Measurements from ENCODE around the gene SLC25A29.

SLC25A29 gene

GRCh38 chr14:100281286-100282082 lies 24.8 kb downstream of the SLC25A29 start:
- Histone ChIP-seq H3K9me3 (ENCODE audit: insufficient read depth, low read depth, low read length) (no peaks in the 10 kb centered on the region), H2BK120ac (ENCODE audit: insufficient read depth, low read length, poor library complexity) (no peak overlapping the region), H3K4ac (ENCODE audit: low read depth, low read length) (no peak overlapping the region), H3K27me3 (ENCODE audit: insufficient read depth, low read length) (no peaks in the 10 kb centered on the region), H2AFZ (ENCODE audit: insufficient read depth, low read length, poor library complexity) (no peak overlapping the region), H2BK12ac (ENCODE audit: low read length) (no peak overlapping the region), H3K4me3 (ENCODE audit: low read depth, low read length) (no peak overlapping the region), H3K18ac (ENCODE audit: low read length) (no peak overlapping the region), H2BK5ac (ENCODE audit: low read depth, low read length, poor library complexity) (no peak overlapping the region), H3K9ac (ENCODE audit: low read length) (no peak overlapping the region), H3K36me3 (ENCODE audit: control insufficient read depth in 1 of 2, insufficient read depth in 2 of 2, low read length in 2 of 2) (peaks cover 4 to 22% of the 10 kb centered on the region in 2 experiments), H3K79me2 (ENCODE audit: control insufficient read depth, insufficient read depth, low read length, poor library complexity) (peaks cover 9% of the 10 kb centered on the region), H3K23ac (ENCODE audit: low read length) (no peak overlapping the region), H3K79me1 (ENCODE audit: low read length) (peaks cover 8% of the 10 kb centered on the region), H3K14ac (ENCODE audit: low read length) (no peak overlapping the region), H3K4me2 (ENCODE audit: low read length) (no peak overlapping the region), H2AK5ac (ENCODE audit: low read length) (no peak overlapping the region), H4K91ac (ENCODE audit: low read depth, low read length) (no peak overlapping the region), H3K27ac (ENCODE audit: low read depth, low read length) (no peak overlapping the region), H4K12ac (ENCODE audit: low read depth, low read length) (no peak overlapping the region), H4K8ac (ENCODE audit: low read depth, low read length) (no peak overlapping the region), H3K4me1 (ENCODE audit: control insufficient read depth in 1 of 2, insufficient read depth in 2 of 2, low read length in 2 of 2) (peaks cover 18 to 26% of the 10 kb centered on the region in 2 experiments)
- no CpG with 5 or more reads among the region's 11 CpGs for WGBS (ENCODE audit: extremely low coverage, insufficient coverage, insufficient read length)
- DNase-seq = no peak

- H3K79me2 ChIP-seq (ENCODE audit: control insufficient read depth, insufficient read depth, low read length, poor library complexity) = peaks cover 8% of the 10 kb centered on the region
- H4K91ac ChIP-seq (ENCODE audit: low read depth, low read length) = no peak overlapping the region
- H3K9me3 ChIP-seq (ENCODE audit: insufficient read depth, low read depth, low read length) = no peaks in the 10 kb centered on the region
- DNase-seq = no peak
- no peak overlapping the region for H2BK12ac ChIP-seq (ENCODE audit: low read length)
- no peak overlapping the region for H3K27ac ChIP-seq (ENCODE audit: low read depth, low read length)
- peaks cover 9 to 29% of the 10 kb centered on the region in 2 experiments for H3K36me3 ChIP-seq (ENCODE audit: control insufficient read depth in 1 of 2, insufficient read depth in 2 of 2, low read length in 2 of 2)
- no peak overlapping the region for H4K12ac ChIP-seq (ENCODE audit: low read depth, low read length)
- H2BK5ac ChIP-seq (ENCODE audit: low read depth, low read length, poor library complexity) = no peak overlapping the region
- no peak overlapping the region for H2AK5ac ChIP-seq (ENCODE audit: low read length)
- H3K27me3 ChIP-seq (ENCODE audit: insufficient read depth, low read length) = no peaks in the 10 kb centered on the region
- H3K4ac ChIP-seq (ENCODE audit: low read depth, low read length) = peak overlapping the region; percentile 57
- H3K18ac ChIP-seq (ENCODE audit: low read length) = no peak overlapping the region
- no peaks in the 10 kb centered on the region for H3K79me1 ChIP-seq (ENCODE audit: low read length)
- H3K9ac ChIP-seq (ENCODE audit: low read length) = no peak overlapping the region
- no peak overlapping the region for H2AFZ ChIP-seq (ENCODE audit: insufficient read depth, low read length, poor library complexity)
- WGBS (ENCODE audit: extremely low coverage, insufficient coverage, insufficient read length) = no CpG with 5 or more reads among the region's 8 CpGs
- H2BK120ac ChIP-seq (ENCODE audit: insufficient read depth, low read length, poor library complexity) = no peak overlapping the region
- no peak overlapping the region for H3K23ac ChIP-seq (ENCODE audit: low read length)
- H3K4me2 ChIP-seq (ENCODE audit: low read length) = no peak overlapping the region
- H3K4me1 ChIP-seq (ENCODE audit: control insufficient read depth in 1 of 2, insufficient read depth in 2 of 2, low read length in 2 of 2) = peaks cover 14 to 21% of the 10 kb centered on the region in 2 experiments
- H3K4me3 ChIP-seq (ENCODE audit: low read depth, low read length) = no peak overlapping the region
- no peak overlapping the region for H3K14ac ChIP-seq (ENCODE audit: low read length)
- H4K8ac ChIP-seq (ENCODE audit: low read depth, low read length) = no peak overlapping the region
Measured at GRCh38 chr14:100279563-100279962, 26.7 kb downstream of the SLC25A29 start.

GRCh38 chr14:100279133-100279532 lies 27.1 kb downstream of the SLC25A29 start:
- Histone ChIP-seq H3K27ac (ENCODE audit: low read depth, low read length) (no peak overlapping the region), H3K27me3 (ENCODE audit: insufficient read depth, low read length) (no peaks in the 10 kb centered on the region), H2AFZ (ENCODE audit: insufficient read depth, low read length, poor library complexity) (no peak overlapping the region), H3K36me3 (ENCODE audit: control insufficient read depth in 1 of 2, insufficient read depth in 2 of 2, low read length in 2 of 2) (peaks cover 9 to 31% of the 10 kb centered on the region in 2 experiments), H3K9me3 (ENCODE audit: insufficient read depth, low read depth, low read length) (no peaks in the 10 kb centered on the region), H3K9ac (ENCODE audit: low read length) (no peak overlapping the region), H2BK5ac (ENCODE audit: low read depth, low read length, poor library complexity) (no peak overlapping the region), H3K79me2 (ENCODE audit: control insufficient read depth, insufficient read depth, low read length, poor library complexity) (peaks cover 8% of the 10 kb centered on the region), H3K18ac (ENCODE audit: low read length) (no peak overlapping the region), H3K14ac (ENCODE audit: low read length) (no peak overlapping the region), H3K23ac (ENCODE audit: low read length) (no peak overlapping the region), H2BK120ac (ENCODE audit: insufficient read depth, low read length, poor library complexity) (no peak overlapping the region), H3K4me3 (ENCODE audit: low read depth, low read length) (no peak overlapping the region), H2BK12ac (ENCODE audit: low read length) (no peak overlapping the region), H3K4me1 (ENCODE audit: control insufficient read depth in 1 of 2, insufficient read depth in 2 of 2, low read length in 2 of 2) (peaks cover 14 to 21% of the 10 kb centered on the region in 2 experiments), H3K79me1 (ENCODE audit: low read length) (no peaks in the 10 kb centered on the region), H4K91ac (ENCODE audit: low read depth, low read length) (no peak overlapping the region), H4K8ac (ENCODE audit: low read depth, low read length) (no peak overlapping the region), H3K4me2 (ENCODE audit: low read length) (no peak overlapping the region), H3K4ac (ENCODE audit: low read depth, low read length) (no peak overlapping the region), H4K12ac (ENCODE audit: low read depth, low read length) (no peak overlapping the region), H2AK5ac (ENCODE audit: low read length) (no peak overlapping the region)
- no peak for DNase-seq
- WGBS (ENCODE audit: extremely low coverage, insufficient coverage, insufficient read length) = no CpG with 5 or more reads among the region's 2 CpGs

GRCh38 chr14:100278702-100279101 lies 27.5 kb downstream of the SLC25A29 start:
- Histone ChIP-seq H3K4me1 (ENCODE audit: control insufficient read depth in 1 of 2, insufficient read depth in 2 of 2, low read length in 2 of 2) (peaks cover 14 to 21% of the 10 kb centered on the region in 2 experiments), H2BK5ac (ENCODE audit: low read depth, low read length, poor library complexity) (no peak overlapping the region), H4K12ac (ENCODE audit: low read depth, low read length) (no peak overlapping the region), H3K14ac (ENCODE audit: low read length) (no peak overlapping the region), H3K36me3 (ENCODE audit: control insufficient read depth in 1 of 2, insufficient read depth in 2 of 2, low read length in 2 of 2) (peaks cover 9 to 31% of the 10 kb centered on the region in 2 experiments), H2BK120ac (ENCODE audit: insufficient read depth, low read length, poor library complexity) (no peak overlapping the region), H3K79me2 (ENCODE audit: control insufficient read depth, insufficient read depth, low read length, poor library complexity) (peaks cover 8% of the 10 kb centered on the region), H2AK5ac (ENCODE audit: low read length) (no peak overlapping the region), H2BK12ac (ENCODE audit: low read length) (no peak overlapping the region), H3K27ac (ENCODE audit: low read depth, low read length) (no peak overlapping the region), H4K91ac (ENCODE audit: low read depth, low read length) (no peak overlapping the region), H3K18ac (ENCODE audit: low read length) (no peak overlapping the region), H4K8ac (ENCODE audit: low read depth, low read length) (no peak overlapping the region), H3K27me3 (ENCODE audit: insufficient read depth, low read length) (no peaks in the 10 kb centered on the region), H3K4ac (ENCODE audit: low read depth, low read length) (peak overlapping the region; percentile 64), H3K9me3 (ENCODE audit: insufficient read depth, low read depth, low read length) (no peaks in the 10 kb centered on the region), H2AFZ (ENCODE audit: insufficient read depth, low read length, poor library complexity) (no peak overlapping the region), H3K9ac (ENCODE audit: low read length) (no peak overlapping the region), H3K23ac (ENCODE audit: low read length) (no peak overlapping the region), H3K4me3 (ENCODE audit: low read depth, low read length) (no peak overlapping the region), H3K4me2 (ENCODE audit: low read length) (no peak overlapping the region), H3K79me1 (ENCODE audit: low read length) (no peaks in the 10 kb centered on the region)
- WGBS (ENCODE audit: extremely low coverage, insufficient coverage, insufficient read length) = no CpG with 5 or more reads among the region's 8 CpGs
- DNase-seq = no peak

Data from trophoblast cell (in vitro differentiated cells and primary cell).